Prostate gland (tissue), 2 donors: Measurements from ENCODE around the gene GAB1. TPM values are rescaled to one million over a fixed set of nuclear protein-coding genes. Genes with fewer than 3 reads are reported as not detected.

Source experiments
- DNase-seq: peaks from one replicate; pipeline ENCODE4 v3.0.0-alpha.2; 2019; ENCODE audit warnings: low spot score
- H3K27ac ChIP-seq, 2 donors: fragments of 200-600 bp; sonication (generic); 2 replicates each; pipeline ENCODE4 v1.5.1; 2017 to 2019
- H3K27me3 ChIP-seq: fragments of 200-600 bp; sonication (generic); replicated peaks from 2 replicates; pipeline ENCODE4 v1.5.1; 2019; ENCODE audit not compliant: insufficient read depth
- H3K36me3 ChIP-seq, 2 donors: fragments of 200-600 bp; sonication (generic); 1 replicate in 1 of 2; 2 replicates in 1 of 2; pipeline versions ENCODE4 v1.5.1 to v1.8.1; 2017 to 2019
- H3K4me1 ChIP-seq: fragments of 200-600 bp; sonication (generic); replicated peaks from 2 replicates; pipeline ENCODE4 v1.5.1; 2019
- H3K4me3 ChIP-seq, 2 donors: fragments of 200-600 bp; sonication (generic); 2 replicates each; pipeline ENCODE4 v1.5.1; 2017 to 2019
- H3K9me3 ChIP-seq: fragments of 200-600 bp; sonication (generic); 2 replicates; pipeline ENCODE4 v1.5.1; 2017
- POLR2A ChIP-seq: fragments of 450-650 bp; IDR thresholded peaks from one replicate; pipeline ENCODE4 v1.6.1; 2016; ENCODE audit warnings: antibody characterized with exemption, mild to moderate bottlenecking
- POLR2AphosphoS5 ChIP-seq: sonication (generic); formaldehyde crosslinking; IDR thresholded peaks from one replicate; pipeline ENCODE4 v1.6.1; 2017; ENCODE audit warnings: antibody characterized with exemption
- WGBS: methylation state at CpG from one replicate; pipeline ENCODE4 v1.1.5; 2018; 5-methylcytosine and 5-hydroxymethylcytosine counted together
- intact Hi-C: fragments of 100-400 bp; cut with DNase I; formaldehyde crosslinking; loops from one replicate; pipeline ENCODE4 v1.14.2; 2022
- microRNA-seq: library from miRNA; unstranded; fragments of <30 nt; microRNA quantifications from one replicate; pipeline ENCODE4, GENCODE V29; 2016
- small RNA-seq, 2 donors: library from RNA; depleted of rRNA; stranded (forward); fragments of <200 nt; gene quantifications; one replicate each; pipeline ENCODE3, GENCODE V24; 2016
- total RNA-seq, 2 donors: library from RNA; depleted of rRNA; stranded (reverse); fragments of >200 nt; gene quantifications; one replicate each; pipeline ENCODE4 v1.1.0, GENCODE V29; 2016
- TF ChIP-seq, protein P1 (sequence below), 4 experiments: fragments of 200-600 bp in 2 of 4; fragments of 450-650 bp in 2 of 4; sonication (generic) in 2 of 4; IDR thresholded peaks; 1 replicate in 3 of 4; 2 replicates in 1 of 4; pipeline ENCODE4 v1.5.1; 2016 to 2019; ENCODE audit warnings: antibody characterized with exemption in 4 of 4, mild to moderate bottlenecking in 2 of 4, moderate library complexity in 2 of 4

The GAB1 gene
- total RNA-seq, 2 donors from 2014 or later, result 13.7 to 61.1 TPM

DNA sequence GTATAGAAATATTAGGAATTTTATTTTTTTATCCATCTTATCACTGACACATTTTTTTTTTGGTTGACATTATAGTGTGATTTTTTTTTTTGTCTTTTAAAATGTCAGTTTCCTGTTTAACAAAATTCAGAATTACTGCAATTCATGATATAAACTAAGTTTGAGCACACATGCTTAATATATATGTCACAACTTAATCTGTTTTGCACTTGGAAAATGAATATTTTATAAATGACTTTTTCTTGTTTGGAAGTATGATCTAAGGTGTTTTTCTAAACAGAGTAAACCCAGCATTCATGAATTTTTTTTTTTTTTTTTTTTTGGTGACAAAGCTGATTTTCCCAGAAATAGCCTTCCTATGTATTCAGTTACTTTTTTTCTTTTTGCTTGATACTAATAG is 179.2 kb downstream of the GAB1 start:
- DNase-seq, result no peak
- intact Hi-C loops, result loop anchor here (10.0 kb wide), 1 partner anchor 131 kb away; no protein-coding TSS in a partner anchor
- H3K27me3 ChIP-seq, result no peaks in the 10 kb centered on the region
- H3K27ac ChIP-seq, result no peak overlapping the region
- H3K4me3 ChIP-seq, result no peak overlapping the region
- TF ChIP-seq POLR2A, result no peak
- TF ChIP-seq POLR2AphosphoS5, result no peak
- TF ChIP-seq, protein P1, sequence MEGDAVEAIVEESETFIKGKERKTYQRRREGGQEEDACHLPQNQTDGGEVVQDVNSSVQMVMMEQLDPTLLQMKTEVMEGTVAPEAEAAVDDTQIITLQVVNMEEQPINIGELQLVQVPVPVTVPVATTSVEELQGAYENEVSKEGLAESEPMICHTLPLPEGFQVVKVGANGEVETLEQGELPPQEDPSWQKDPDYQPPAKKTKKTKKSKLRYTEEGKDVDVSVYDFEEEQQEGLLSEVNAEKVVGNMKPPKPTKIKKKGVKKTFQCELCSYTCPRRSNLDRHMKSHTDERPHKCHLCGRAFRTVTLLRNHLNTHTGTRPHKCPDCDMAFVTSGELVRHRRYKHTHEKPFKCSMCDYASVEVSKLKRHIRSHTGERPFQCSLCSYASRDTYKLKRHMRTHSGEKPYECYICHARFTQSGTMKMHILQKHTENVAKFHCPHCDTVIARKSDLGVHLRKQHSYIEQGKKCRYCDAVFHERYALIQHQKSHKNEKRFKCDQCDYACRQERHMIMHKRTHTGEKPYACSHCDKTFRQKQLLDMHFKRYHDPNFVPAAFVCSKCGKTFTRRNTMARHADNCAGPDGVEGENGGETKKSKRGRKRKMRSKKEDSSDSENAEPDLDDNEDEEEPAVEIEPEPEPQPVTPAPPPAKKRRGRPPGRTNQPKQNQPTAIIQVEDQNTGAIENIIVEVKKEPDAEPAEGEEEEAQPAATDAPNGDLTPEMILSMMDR (IDR thresholded peaks at IDR 0.05), result no peak
- no peaks in the 10 kb centered on the region for H3K9me3 ChIP-seq
- no peaks in the 10 kb centered on the region for H3K4me1 ChIP-seq
- H3K36me3 ChIP-seq, result no peaks in the 10 kb centered on the region

GRCh38 chr4:143517764-143518163 is 181.1 kb downstream of the GAB1 start:
- Histone ChIP-seq H3K4me3 (no peak overlapping the region), H3K27ac (no peak overlapping the region), H3K27me3 (no peaks in the 10 kb centered on the region), H3K4me1 (no peaks in the 10 kb centered on the region), H3K36me3 (no peaks in the 10 kb centered on the region), H3K9me3 (no peaks in the 10 kb centered on the region)
- no peak for DNase-seq
- intact Hi-C loops, result loop anchor here (10.0 kb wide), 1 partner anchor 133 kb away; no protein-coding TSS in a partner anchor
- TF ChIP-seq POLR2A (no peak), POLR2AphosphoS5 (no peak)
- TF ChIP-seq, protein P1 (IDR thresholded peaks at IDR 0.05), result no peak
- 83% methylated on average over 2 of the region's 2 CpGs for WGBS

Small RNA genes lying within 50 kb of the gene (microRNA-seq; reads per million reads assigned to microRNA genes)
- gene MIR3139, result not detected

Small RNA genes lying within 50 kb of the gene (small RNA-seq; reads per million reads assigned to genes)
- gene MIR3139 (0 reads per million in 2 donors), gene RF00019 (0 reads per million in 2 donors)

Other genes with a start within 250 kb of the GAB1 start
- 10 to 100 TPM; 19.1 to 21.2 TPM for gene USP38, start 152.0 kb upstream of the GAB1 start, total RNA-seq
- gene SMARCA5, start 176.8 kb downstream of the GAB1 start, total RNA-seq, result 10 to 100 TPM; 36.7 to 62.5 TPM